K562 (cell line): ENCODE measurements around the gene MKNK2. TPM values are rescaled to one million over a fixed set of nuclear protein-coding genes. Genes with fewer than 3 reads are reported as not detected.

Experiments used
- ATAC-seq: fragments of 200-7000 bp; cut with Tn5 transposase; 3 replicates; pipeline ENCODE4 v1.9.1; 2020; ENCODE audit warnings: moderate library complexity
- BruUV-seq: library from RNA; stranded (reverse); fragments of 400-500 nt; replicated peaks from 2 replicates; lab custom pipeline; 2021; lab: Mats Ljungman, UMichigan
- CTCF ChIA-PET: fragments of 300-600 bp; formaldehyde crosslinking; extraction: SDS; loops from one replicate; lab custom pipeline; 2021; ENCODE audit warnings: low intra/inter-chr PET ratio; lab: Yijun Ruan, JAX
- POLR2A ChIA-PET: fragments of 300-600, 350-650 bp; sonication (Branson Sonifier 250); formaldehyde crosslinking; extraction: SDS; loops from one replicate; lab custom pipeline; 2021; ENCODE audit warnings: antibody characterized with exemption, inconsistent platforms; lab: Yijun Ruan, JAX
- DNase-seq, 4 experiments: peaks; one replicate each; pipeline versions ENCODE4 v3.0.0 to v3.0.0-alpha.2; 2011 to 2018; ENCODE audit warnings: low spot score in 3 of 4, mixed read lengths in 3 of 4; ENCODE audit errors: extremely low read depth in 1 of 4
- FAIRE-seq: peaks from 2 replicates; lab custom pipeline; 2011; peaks lifted over from hg19 to GRCh38; lab: Jason Lieb, UNC
- H2AFZ ChIP-seq: 2 replicates; pipeline ENCODE4 v1.6.0; 2011; ENCODE audit warnings: low read depth, low read length, control low read depth, inconsistent platforms
- H3K27ac ChIP-seq: fragments of 200-600 bp; 3 replicates; pipeline ENCODE4 v1.8.0; 2011; ENCODE audit warnings: low read depth, mild to moderate bottlenecking, control low read depth, inconsistent platforms, low read length, moderate library complexity, mixed read lengths; ENCODE audit errors: extremely low read depth
- H3K27me3 ChIP-seq, 2 experiments: fragments of 300-600 bp in 1 of 2; 2 replicates in 1 of 2; 3 replicates in 1 of 2; pipeline versions ENCODE4 v1.6.0 to v1.8.0; 2011; ENCODE audit warnings: inconsistent platforms in 2 of 2, low read length in 2 of 2, mild to moderate bottlenecking in 1 of 2, mixed read lengths in 1 of 2, moderate library complexity in 1 of 2; ENCODE audit not compliant: control insufficient read depth in 2 of 2, insufficient read depth in 2 of 2
- H3K36me3 ChIP-seq: fragments of 300-600 bp; 3 replicates; pipeline ENCODE4 v1.8.0; 2011; ENCODE audit warnings: mild to moderate bottlenecking, low read length, inconsistent platforms; ENCODE audit not compliant: control insufficient read depth, insufficient read depth
- H3K4me1 ChIP-seq, 2 experiments: fragments of 200-600 bp in 1 of 2; replicated peaks in 1 of 2; 2 replicates in 1 of 2; 3 replicates in 1 of 2; pipeline versions ENCODE4 v1.5.1 to v1.8.0; 2011; ENCODE audit warnings: inconsistent platforms in 2 of 2, low read length in 2 of 2, mild to moderate bottlenecking in 1 of 2, mixed read lengths in 1 of 2, moderate library complexity in 1 of 2; ENCODE audit not compliant: control insufficient read depth in 2 of 2, insufficient read depth in 2 of 2
- H3K4me2 ChIP-seq: 2 replicates; pipeline ENCODE4 v1.6.1; 2011; ENCODE audit warnings: low read length, control low read depth, inconsistent platforms, mixed read lengths; ENCODE audit not compliant: insufficient read depth
- H3K4me3 ChIP-seq: fragments of 200-600 bp; sonication (generic), shearing (Covaris generic); 2 replicates; pipeline ENCODE4 v1.5.1; 2016; ENCODE audit warnings: control low read depth, inconsistent platforms
- H3K79me2 ChIP-seq: fragments of 200-600 bp; 3 replicates; pipeline ENCODE4 v1.8.0; 2011; ENCODE audit warnings: low read length, inconsistent platforms; ENCODE audit not compliant: control insufficient read depth, insufficient read depth
- H3K9ac ChIP-seq, 2 experiments: 2 replicates each; pipeline versions ENCODE4 v1.6.0 to v1.6.1; 2011; ENCODE audit warnings: low read depth in 2 of 2, low read length in 2 of 2, control low read depth in 1 of 2, inconsistent platforms in 1 of 2, mild to moderate bottlenecking in 1 of 2, mixed read lengths in 1 of 2; ENCODE audit not compliant: insufficient read depth in 1 of 2
- H3K9me1 ChIP-seq: one replicate; pipeline ENCODE4 v1.6.0; 2011; ENCODE audit warnings: inconsistent platforms, mild to moderate bottlenecking, low read length, moderate library complexity; ENCODE audit not compliant: control insufficient read depth, insufficient read depth
- H3K9me3 ChIP-seq: replicated peaks from 2 replicates; pipeline ENCODE4 v1.5.1; 2011; ENCODE audit warnings: low read depth, low read length, inconsistent platforms; ENCODE audit not compliant: control insufficient read depth, insufficient read depth
- H4K20me1 ChIP-seq: replicated peaks from 2 replicates; pipeline ENCODE4 v1.6.1; 2011; ENCODE audit warnings: low read length, inconsistent platforms, mixed read lengths; ENCODE audit not compliant: control insufficient read depth, insufficient read depth
- CEBPG ChIP-seq, 3 experiments: fragments of 200-800 bp in 1 of 3; sonication (Bioruptor generic) in 1 of 3; sonication (generic) in 1 of 3; formaldehyde crosslinking in 1 of 3; IDR thresholded peaks in 2 of 3; conservative IDR thresholded peaks in 1 of 3; 2 replicates each; pipeline versions ENCODE4 v1.6.1 to v1.8.0; 2016 to 2022; ENCODE audit warnings: missing compliant biosample characterization in 2 of 3, missing genetic modification characterization in 2 of 3, mild to moderate bottlenecking in 1 of 3, missing genetic modification reagents in 1 of 3
- DNMT1 ChIP-seq: fragments of 450-650 bp; IDR thresholded peaks from 2 replicates; pipeline ENCODE4 v1.6.1; 2016; ENCODE audit warnings: antibody characterized with exemption, mild to moderate bottlenecking
- ESRRB ChIP-seq: fragments of 250-450 bp; sonication (Bioruptor Pico); IDR thresholded peaks from 2 replicates; pipeline ENCODE4 v1.5.0; 2020; ENCODE audit warnings: mild to moderate bottlenecking, moderate library complexity, borderline replicate concordance
- HNRNPH1 ChIP-seq: fragments of 200-400 bp; formaldehyde crosslinking; optimal IDR thresholded peaks from 2 replicates; pipeline ENCODE3; 2017; ENCODE audit warnings: low read depth, mild to moderate bottlenecking, low read length, moderate library complexity
- KLF6 ChIP-seq: fragments of 250-450 bp; sonication (Bioruptor Pico); IDR thresholded peaks from 2 replicates; pipeline ENCODE4 v1.4.0; 2020; ENCODE audit warnings: mild to moderate bottlenecking, moderate library complexity, borderline replicate concordance
- NCOR1 ChIP-seq: fragments of 450-650 bp; IDR thresholded peaks from 2 replicates; pipeline ENCODE4 v1.6.1; 2016; ENCODE audit warnings: mild to moderate bottlenecking, moderate library complexity
- PCBP2 ChIP-seq: fragments of 200-400 bp; formaldehyde crosslinking; IDR thresholded peaks from 2 replicates; pipeline ENCODE4 v1.6.1; 2018; ENCODE audit warnings: low read length, low read depth, mild to moderate bottlenecking, moderate library complexity; ENCODE audit not compliant: poor library complexity, severe bottlenecking
- PURB ChIP-seq: sonication (generic); formaldehyde crosslinking; IDR thresholded peaks from 2 replicates; pipeline ENCODE4 v1.9.0; 2021; ENCODE audit warnings: low read depth, mild to moderate bottlenecking, missing genetic modification reagents
- SMAD2 ChIP-seq: fragments of 150-350 bp; IDR thresholded peaks from 2 replicates; pipeline ENCODE4 v1.6.1; 2014; ENCODE audit warnings: low read depth, mild to moderate bottlenecking, low read length
- ZNF184 ChIP-seq: sonication (generic); formaldehyde crosslinking; IDR thresholded peaks from 2 replicates; pipeline ENCODE4 v1.5.0; 2020; ENCODE audit warnings: missing genetic modification reagents
- ZNF24 ChIP-seq: fragments of 450-650 bp; IDR thresholded peaks from 2 replicates; pipeline ENCODE4 v1.6.1; 2016
- ZNF561 ChIP-seq: fragments of 450-650 bp; formaldehyde crosslinking; conservative IDR thresholded peaks from 2 replicates; pipeline ENCODE4 v1.4.0; 2020; ENCODE audit warnings: mild to moderate bottlenecking, moderate library complexity
- ZNF668 ChIP-seq: fragments of 250-450 bp; sonication (Bioruptor Pico); IDR thresholded peaks from 2 replicates; pipeline ENCODE4 v1.8.0; 2022; ENCODE audit warnings: mild to moderate bottlenecking, inconsistent platforms
- WGBS: fragments of 100-300 bp; shearing (Covaris generic); methylation state at CpG from one replicate; pipeline ENCODE4 v1.1.6; 2016; ENCODE audit warnings: low coverage, mixed read lengths; ENCODE audit not compliant: insufficient coverage; ENCODE audit errors: missing lambda C conversion rate; 5-methylcytosine and 5-hydroxymethylcytosine counted together
- in situ Hi-C: fragments of 300-500 bp; cut with MboI; formaldehyde crosslinking; loops from 4 replicates; pipeline ENCODE4 v1.15.0; 2018; ENCODE audit warnings: inconsistent platforms, mixed read lengths
- intact Hi-C: fragments of 100-400 bp; cut with micrococcal nuclease; formaldehyde crosslinking; loops from 2 replicates; pipeline ENCODE4 v1.14.2; 2022
- polyA plus RNA-seq, 8 experiments: library from polyadenylated mRNA; depleted of rRNA in 4 of 8; stranded (reverse) in 5 of 8; unstranded in 3 of 8; fragments of >200 nt; fragmentation: Nextera tagmentation in 2 of 8; fragmentation: Illumina TruSeq in 1 of 8; extraction: Ambion mirVana in 2 of 8; extraction: Trizol in 1 of 8; gene quantifications; 2 replicates each; pipeline versions ENCODE4 v1.2.1 to v1.2.3, GENCODE V29; 2011 to 2014; ENCODE audit warnings: inconsistent platforms in 1 of 8, missing spikeins in 1 of 8
- total RNA-seq, 7 experiments: library from RNA; depleted of rRNA in 6 of 7; stranded (reverse); fragments of >200 nt in 6 of 7; fragmentation: Illumina TruSeq in 2 of 7; extraction: Trizol in 2 of 7; gene quantifications; 2 replicates each; pipeline versions ENCODE4 v1.2.1 to v1.2.3, GENCODE V29; 2011 to 2021; ENCODE audit warnings: low replicate concordance in 1 of 7
- TF ChIP-seq, protein P1 (sequence below): fragments of 250-450 bp; sonication (Bioruptor Pico); IDR thresholded peaks from 2 replicates; pipeline ENCODE4 v1.5.0; 2021
- TF ChIP-seq, protein P2 (sequence below): fragments of 450-650 bp; IDR thresholded peaks from 2 replicates; pipeline ENCODE4 v1.6.1; 2016; ENCODE audit warnings: missing biosample characterization, missing genetic modification characterization

The MKNK2 gene
- total and polyA plus RNA-seq, 9 of the 15 experiments (the other 6 are each of a cell fraction or from before 2014, with no cell fraction given) = 5.1 to 191 (median 51.9) TPM

- 91% methylated on average over 29 of the region's 32 CpGs for WGBS
- Histone ChIP-seq H3K9ac (peak overlapping the region in 1 of 2 experiments; percentile 52; a peak in 1 of 4 replicates), H3K4me2 (no peak overlapping the region), H3K79me2 (no peaks in the 10 kb centered on the region; the same call in 2 of the 3 replicates), H3K9me3 (no peaks in the 10 kb centered on the region; the same call in 1 of the 2 replicates), H2AFZ (no peak overlapping the region), H3K36me3 (peaks cover 47% of the 10 kb centered on the region; the same call in 2 of the 3 replicates), H3K27ac (no peak overlapping the region), H3K4me1 (peaks cover 0 to 26% of the 10 kb centered on the region in 2 experiments; a peak in 2 of 5 replicates), H3K4me3 (no peak overlapping the region), H3K27me3 (no peaks in the 10 kb centered on the region), H3K9me1 (no peaks in the 10 kb centered on the region), H4K20me1 (no peaks in the 10 kb centered on the region)
- intact Hi-C loops = no loop called here
- BruUV-seq = no TSS peak
- DNase-seq (peak in 1 of 4 experiments; percentile 3), ATAC-seq (no peak), FAIRE-seq (no peak)
- CTCF ChIA-PET = no interaction called here
- in situ Hi-C loops = no loop called here
- no peak for TF ChIP-seq ZNF561 (CRISPR knock-in tag)
- TF ChIP-seq CEBPG (CRISPR knock-in tag; IDR thresholded peaks at IDR 0.05) = no peak
- no peak for TF ChIP-seq CEBPG (tag; conservative IDR thresholded peaks at IDR 0.05 in 1 of 2, IDR thresholded peaks at IDR 0.05 in 1 of 2)
- no peak for TF ChIP-seq ESRRB (CRISPR knock-in tag)
- TF ChIP-seq PURB (CRISPR knock-in tag) = no peak
- TF ChIP-seq, protein P1, sequence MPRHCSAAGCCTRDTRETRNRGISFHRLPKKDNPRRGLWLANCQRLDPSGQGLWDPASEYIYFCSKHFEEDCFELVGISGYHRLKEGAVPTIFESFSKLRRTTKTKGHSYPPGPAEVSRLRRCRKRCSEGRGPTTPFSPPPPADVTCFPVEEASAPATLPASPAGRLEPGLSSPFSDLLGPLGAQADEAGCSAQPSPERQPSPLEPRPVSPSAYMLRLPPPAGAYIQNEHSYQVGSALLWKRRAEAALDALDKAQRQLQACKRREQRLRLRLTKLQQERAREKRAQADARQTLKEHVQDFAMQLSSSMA (CRISPR knock-in tag) = no peak
- TF ChIP-seq, protein P2, sequence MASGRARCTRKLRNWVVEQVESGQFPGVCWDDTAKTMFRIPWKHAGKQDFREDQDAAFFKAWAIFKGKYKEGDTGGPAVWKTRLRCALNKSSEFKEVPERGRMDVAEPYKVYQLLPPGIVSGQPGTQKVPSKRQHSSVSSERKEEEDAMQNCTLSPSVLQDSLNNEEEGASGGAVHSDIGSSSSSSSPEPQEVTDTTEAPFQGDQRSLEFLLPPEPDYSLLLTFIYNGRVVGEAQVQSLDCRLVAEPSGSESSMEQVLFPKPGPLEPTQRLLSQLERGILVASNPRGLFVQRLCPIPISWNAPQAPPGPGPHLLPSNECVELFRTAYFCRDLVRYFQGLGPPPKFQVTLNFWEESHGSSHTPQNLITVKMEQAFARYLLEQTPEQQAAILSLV (tag) = no peak
- TF ChIP-seq KLF6 (CRISPR knock-in tag) = no peak
- TF ChIP-seq ZNF668 (CRISPR knock-in tag) = no peak
- TF ChIP-seq SMAD2 = no peak
- no peak for TF ChIP-seq ZNF24
- no peak for TF ChIP-seq DNMT1
- TF ChIP-seq PCBP2 = no peak
- TF ChIP-seq ZNF184 = no peak
- no peak for TF ChIP-seq HNRNPH1
- no peak for TF ChIP-seq NCOR1
- TF ChIP-seq, all 486 proteins: peak for 0
- POLR2A ChIA-PET = no interaction called here
These were observed 28.2 kb upstream of the MKNK2 start for GRCh38 chr19:2079076-2079864.
